ENCODE data around the gene AUTS2. TPM values are rescaled to one million over a fixed set of nuclear protein-coding genes. Genes with fewer than 3 reads are reported as not detected.

The AUTS2 gene
- polyA plus RNA-seq, 1 donor (not counting 4 experiments of a cell fraction or from before 2014, with no cell fraction given) = 4.7 TPM

- Histone ChIP-seq H3K9me1 (ENCODE audit: control insufficient read depth, extremely low read depth, insufficient read depth, low read length) (no peaks in the 10 kb centered on the region), H4K20me1 (ENCODE audit: control insufficient read depth, extremely low read depth, insufficient read depth, low read length) (no peaks in the 10 kb centered on the region), H2AFZ (ENCODE audit: control insufficient read depth, low read length) (no peak overlapping the region), H3K4me3 (ENCODE audit: control insufficient read depth in 2 of 3, extremely low read depth in 1 of 3, insufficient read depth in 2 of 3, low read depth in 1 of 3, low read length in 3 of 3) (no peak overlapping the region), H3K27ac (ENCODE audit: control insufficient read depth, insufficient read depth, low read length) (no peak overlapping the region), H3K36me3 (ENCODE audit: control insufficient read depth in 2 of 2, extremely low read depth in 1 of 2, insufficient read depth in 2 of 2, low read length in 2 of 2) (no peaks in the 10 kb centered on the region), H3K4me1 (ENCODE audit: control insufficient read depth, extremely low read depth, insufficient read depth, low read length) (no peaks in the 10 kb centered on the region), H3K27me3 (ENCODE audit: control insufficient read depth, extremely low read depth, insufficient read depth, low read length) (no peaks in the 10 kb centered on the region), H3K9ac (ENCODE audit: control insufficient read depth, extremely low read depth, insufficient read depth, low read length) (no peak overlapping the region), H3K9me3 (ENCODE audit: control insufficient read depth, low read depth, low read length) (no peaks in the 10 kb centered on the region), H3K79me2 (ENCODE audit: control insufficient read depth, insufficient read depth, low read length) (no peaks in the 10 kb centered on the region), H3K4me2 (ENCODE audit: control insufficient read depth, extremely low read depth, insufficient read depth, low read depth, low read length) (no peak overlapping the region)
- dilution Hi-C loops (cut with MboI; ENCODE audit: extremely low pct_ligation_motif_present, low sequenced_read_pairs) = no loop called here
- FAIRE-seq (peak; percentile 5), DNase-seq (ENCODE audit: low read depth, low spot score) (no peak)
- TF ChIP-seq, protein P1, sequence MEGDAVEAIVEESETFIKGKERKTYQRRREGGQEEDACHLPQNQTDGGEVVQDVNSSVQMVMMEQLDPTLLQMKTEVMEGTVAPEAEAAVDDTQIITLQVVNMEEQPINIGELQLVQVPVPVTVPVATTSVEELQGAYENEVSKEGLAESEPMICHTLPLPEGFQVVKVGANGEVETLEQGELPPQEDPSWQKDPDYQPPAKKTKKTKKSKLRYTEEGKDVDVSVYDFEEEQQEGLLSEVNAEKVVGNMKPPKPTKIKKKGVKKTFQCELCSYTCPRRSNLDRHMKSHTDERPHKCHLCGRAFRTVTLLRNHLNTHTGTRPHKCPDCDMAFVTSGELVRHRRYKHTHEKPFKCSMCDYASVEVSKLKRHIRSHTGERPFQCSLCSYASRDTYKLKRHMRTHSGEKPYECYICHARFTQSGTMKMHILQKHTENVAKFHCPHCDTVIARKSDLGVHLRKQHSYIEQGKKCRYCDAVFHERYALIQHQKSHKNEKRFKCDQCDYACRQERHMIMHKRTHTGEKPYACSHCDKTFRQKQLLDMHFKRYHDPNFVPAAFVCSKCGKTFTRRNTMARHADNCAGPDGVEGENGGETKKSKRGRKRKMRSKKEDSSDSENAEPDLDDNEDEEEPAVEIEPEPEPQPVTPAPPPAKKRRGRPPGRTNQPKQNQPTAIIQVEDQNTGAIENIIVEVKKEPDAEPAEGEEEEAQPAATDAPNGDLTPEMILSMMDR (optimal IDR thresholded peaks at IDR 0.05 in 1 of 3, IDR thresholded peaks at IDR 0.05 in 1 of 3, conservative IDR thresholded peaks at IDR 0.05 in 1 of 3; ENCODE audit: extremely low read depth in 1 of 3, insufficient read depth in 2 of 3, low read length in 3 of 3) = no peak
- TF ChIP-seq EZH2 (IDR thresholded peaks at IDR 0.05; ENCODE audit: low read length) = no peak
These were observed 156.2 kb downstream of the AUTS2 start for GRCh38 chr7:69754476-69754875.

DNA sequence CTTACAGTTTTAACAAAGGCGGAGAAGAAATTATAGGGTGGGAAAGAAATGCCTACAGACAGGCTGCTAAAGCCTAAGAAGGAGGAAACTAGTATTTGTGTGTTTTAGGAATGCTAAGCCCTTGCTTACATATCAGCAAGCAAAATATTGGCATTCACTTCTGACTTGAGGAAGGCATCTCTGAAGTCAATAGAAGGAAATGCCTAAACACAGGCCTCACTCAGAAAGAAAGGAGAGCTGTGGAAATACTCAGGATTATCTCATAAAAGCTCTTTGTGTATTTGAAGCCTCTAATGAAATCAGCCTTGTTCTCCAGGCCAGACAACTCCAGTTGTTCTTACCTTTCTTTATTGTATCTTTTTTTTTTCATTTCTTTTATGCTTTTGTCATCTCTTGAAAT lies 158.0 kb downstream of the AUTS2 start:
- H3K4me3 ChIP-seq (ENCODE audit: control insufficient read depth in 2 of 3, extremely low read depth in 1 of 3, insufficient read depth in 2 of 3, low read depth in 1 of 3, low read length in 3 of 3) = no peak overlapping the region
- H3K9me1 ChIP-seq (ENCODE audit: control insufficient read depth, extremely low read depth, insufficient read depth, low read length) = no peaks in the 10 kb centered on the region
- dilution Hi-C loops (cut with MboI; ENCODE audit: extremely low pct_ligation_motif_present, low sequenced_read_pairs) = no loop called here
- TF ChIP-seq EZH2 (IDR thresholded peaks at IDR 0.05; ENCODE audit: low read length) = no peak
- TF ChIP-seq, protein P1 (optimal IDR thresholded peaks at IDR 0.05 in 1 of 3, IDR thresholded peaks at IDR 0.05 in 1 of 3, conservative IDR thresholded peaks at IDR 0.05 in 1 of 3; ENCODE audit: extremely low read depth in 1 of 3, insufficient read depth in 2 of 3, low read length in 3 of 3) = no peak
- H2AFZ ChIP-seq (ENCODE audit: control insufficient read depth, low read length) = no peak overlapping the region
- no peaks in the 10 kb centered on the region for H4K20me1 ChIP-seq (ENCODE audit: control insufficient read depth, extremely low read depth, insufficient read depth, low read length)
- H3K9me3 ChIP-seq (ENCODE audit: control insufficient read depth, low read depth, low read length) = no peaks in the 10 kb centered on the region
- H3K36me3 ChIP-seq (ENCODE audit: control insufficient read depth in 2 of 2, extremely low read depth in 1 of 2, insufficient read depth in 2 of 2, low read length in 2 of 2) = no peaks in the 10 kb centered on the region
- H3K9ac ChIP-seq (ENCODE audit: control insufficient read depth, extremely low read depth, insufficient read depth, low read length) = no peak overlapping the region
- no peaks in the 10 kb centered on the region for H3K79me2 ChIP-seq (ENCODE audit: control insufficient read depth, insufficient read depth, low read length)
- no peaks in the 10 kb centered on the region for H3K4me1 ChIP-seq (ENCODE audit: control insufficient read depth, extremely low read depth, insufficient read depth, low read length)
- H3K27me3 ChIP-seq (ENCODE audit: control insufficient read depth, extremely low read depth, insufficient read depth, low read length) = no peaks in the 10 kb centered on the region
- FAIRE-seq = peak; percentile 32
- DNase-seq (ENCODE audit: low read depth, low spot score) = no peak
- no peak overlapping the region for H3K4me2 ChIP-seq (ENCODE audit: control insufficient read depth, extremely low read depth, insufficient read depth, low read depth, low read length)
- H3K27ac ChIP-seq (ENCODE audit: control insufficient read depth, insufficient read depth, low read length) = no peak overlapping the region
